SK-N-SH treated with all-trans-retinoic acid at 6 μM for 48 hours (cell line): ENCODE results near the gene KCNMB1.

Source experiments
- ATAC-seq: fragments of 200-7000 bp; cut with Tn5 transposase; 3 replicates; pipeline ENCODE4 v1.9.1; 2020; ENCODE audit warnings: mild to moderate bottlenecking, moderate library complexity
- ARNTL ChIP-seq: fragments of 450-650 bp; formaldehyde crosslinking; IDR thresholded peaks from 2 replicates; pipeline ENCODE4 v1.5.0; 2020; ENCODE audit warnings: low read depth, mild to moderate bottlenecking, moderate library complexity, borderline replicate concordance
- BACH2 ChIP-seq: fragments of 250-450 bp; sonication (Bioruptor Pico); IDR thresholded peaks from 2 replicates; pipeline ENCODE4 v1.9.0; 2021; ENCODE audit warnings: mild to moderate bottlenecking, borderline replicate concordance
- CSDC2 ChIP-seq: fragments of 250-450 bp; sonication (Bioruptor Pico); IDR thresholded peaks from 2 replicates; pipeline ENCODE4 v1.5.0; 2020; ENCODE audit warnings: mild to moderate bottlenecking, moderate library complexity
- GLIS3 ChIP-seq: fragments of 250-450 bp; sonication (Bioruptor Pico); IDR thresholded peaks from 2 replicates; pipeline ENCODE4 v1.5.0; 2020; ENCODE audit warnings: mild to moderate bottlenecking, moderate library complexity
- ISL1 ChIP-seq: fragments of 250-450 bp; sonication (Bioruptor Pico); IDR thresholded peaks from 2 replicates; pipeline ENCODE4 v2.1.2; 2022; ENCODE audit warnings: mild to moderate bottlenecking, moderate library complexity
- OSR1 ChIP-seq: fragments of 250-450 bp; sonication (Bioruptor Pico); IDR thresholded peaks from 2 replicates; pipeline ENCODE4 v1.8.0; 2022; ENCODE audit warnings: moderate library complexity, mild to moderate bottlenecking, inconsistent platforms
- PPARA ChIP-seq: fragments of 250-450 bp; sonication (Bioruptor Pico); IDR thresholded peaks from 2 replicates; pipeline ENCODE4 v1.5.0; 2020; ENCODE audit warnings: mild to moderate bottlenecking, borderline replicate concordance
- RARB ChIP-seq: fragments of 250-450 bp; sonication (Bioruptor Pico); IDR thresholded peaks from 2 replicates; pipeline ENCODE4 v1.8.0; 2021; ENCODE audit warnings: mild to moderate bottlenecking, moderate library complexity
- SNAI2 ChIP-seq: fragments of 250-450 bp; sonication (Bioruptor Pico); IDR thresholded peaks from 2 replicates; pipeline ENCODE4 v1.5.0; 2020; ENCODE audit warnings: mild to moderate bottlenecking, moderate library complexity
- TCF4 ChIP-seq: fragments of 250-450 bp; sonication (Bioruptor Pico); IDR thresholded peaks from 2 replicates; pipeline ENCODE4 v1.8.0; 2021; ENCODE audit warnings: mild to moderate bottlenecking, moderate library complexity, borderline replicate concordance
- ZC3H10 ChIP-seq: fragments of 250-450 bp; sonication (Bioruptor Pico); IDR thresholded peaks from 2 replicates; pipeline ENCODE4 v1.5.1; 2021; ENCODE audit warnings: mild to moderate bottlenecking, moderate library complexity
- ZFP3 ChIP-seq: fragments of 250-450 bp; sonication (Bioruptor Pico); IDR thresholded peaks from 2 replicates; pipeline ENCODE4 v1.5.0; 2020; ENCODE audit warnings: mild to moderate bottlenecking, moderate library complexity
- ZNF565 ChIP-seq: fragments of 450-650 bp; formaldehyde crosslinking; conservative IDR thresholded peaks from 2 replicates; pipeline ENCODE4 v1.5.0; 2020; ENCODE audit warnings: low read depth, mild to moderate bottlenecking, moderate library complexity
- ZNF70 ChIP-seq: fragments of 450-650 bp; formaldehyde crosslinking; IDR thresholded peaks from 2 replicates; pipeline ENCODE4 v1.5.0; 2020; ENCODE audit warnings: mild to moderate bottlenecking, moderate library complexity
- ZNF8 ChIP-seq: fragments of 450-650 bp; formaldehyde crosslinking; IDR thresholded peaks from 2 replicates; pipeline ENCODE4 v1.5.0; 2020; ENCODE audit warnings: mild to moderate bottlenecking, moderate library complexity
- TF ChIP-seq, protein P1 (sequence below): fragments of 250-450 bp; sonication (Bioruptor Pico); IDR thresholded peaks from 2 replicates; pipeline ENCODE4 v1.8.0; 2021; ENCODE audit warnings: low read depth, mild to moderate bottlenecking, moderate library complexity, borderline replicate concordance
- TF ChIP-seq, protein P2 (sequence below): fragments of 250-450 bp; sonication (Bioruptor Pico); IDR thresholded peaks from 2 replicates; pipeline ENCODE4 v1.5.0; 2020; ENCODE audit warnings: mild to moderate bottlenecking, moderate library complexity
- TF ChIP-seq, protein P3 (sequence below): fragments of 250-450 bp; sonication (Bioruptor Pico); IDR thresholded peaks from 2 replicates; pipeline ENCODE4 v1.5.1; 2020; ENCODE audit warnings: low read depth, mild to moderate bottlenecking, moderate library complexity
- TF ChIP-seq, protein P4 (sequence below): fragments of 250-450 bp; sonication (Bioruptor Pico); IDR thresholded peaks from 2 replicates; pipeline ENCODE4 v1.5.1; 2021; ENCODE audit warnings: mild to moderate bottlenecking, moderate library complexity
- TF ChIP-seq, protein P5 (sequence below): fragments of 250-450 bp; sonication (Bioruptor Pico); IDR thresholded peaks from 2 replicates; pipeline ENCODE4 v1.8.0; 2020; ENCODE audit warnings: mild to moderate bottlenecking, moderate library complexity, borderline replicate concordance

Gene KCNMB1

DNA sequence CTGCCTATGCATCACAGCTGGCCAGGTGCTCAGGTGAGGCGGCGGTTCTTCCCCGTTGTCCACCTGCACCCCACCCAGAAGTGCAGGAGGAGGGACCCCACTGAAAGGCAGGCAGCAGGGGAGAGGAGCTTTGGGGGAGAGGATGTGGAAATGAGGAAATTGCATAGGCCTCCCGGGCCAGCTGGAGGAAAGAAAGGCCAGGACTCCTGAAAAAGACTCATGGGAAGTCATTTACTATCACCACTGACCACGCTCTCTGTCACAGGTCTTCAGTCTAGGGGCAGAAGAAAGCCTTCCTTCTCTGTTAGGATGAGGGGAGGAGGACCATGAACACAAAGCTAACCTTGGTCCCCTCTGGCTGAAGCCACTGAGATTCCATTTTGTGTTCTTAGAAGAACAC, 28.1 kb downstream of the KCNMB1 start (continued):
- TF ChIP-seq, protein P1, sequence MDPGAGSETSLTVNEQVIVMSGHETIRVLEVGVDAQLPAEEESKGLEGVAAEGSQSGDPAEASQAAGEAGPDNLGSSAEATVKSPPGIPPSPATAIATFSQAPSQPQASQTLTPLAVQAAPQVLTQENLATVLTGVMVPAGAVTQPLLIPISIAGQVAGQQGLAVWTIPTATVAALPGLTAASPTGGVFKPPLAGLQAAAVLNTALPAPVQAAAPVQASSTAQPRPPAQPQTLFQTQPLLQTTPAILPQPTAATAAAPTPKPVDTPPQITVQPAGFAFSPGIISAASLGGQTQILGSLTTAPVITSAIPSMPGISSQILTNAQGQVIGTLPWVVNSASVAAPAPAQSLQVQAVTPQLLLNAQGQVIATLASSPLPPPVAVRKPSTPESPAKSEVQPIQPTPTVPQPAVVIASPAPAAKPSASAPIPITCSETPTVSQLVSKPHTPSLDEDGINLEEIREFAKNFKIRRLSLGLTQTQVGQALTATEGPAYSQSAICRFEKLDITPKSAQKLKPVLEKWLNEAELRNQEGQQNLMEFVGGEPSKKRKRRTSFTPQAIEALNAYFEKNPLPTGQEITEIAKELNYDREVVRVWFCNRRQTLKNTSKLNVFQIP, result no peak
- TF ChIP-seq TCF4 (CRISPR knock-in tag) (no peak), ISL1 (CRISPR knock-in tag) (no peak)
- TF ChIP-seq, protein P2, sequence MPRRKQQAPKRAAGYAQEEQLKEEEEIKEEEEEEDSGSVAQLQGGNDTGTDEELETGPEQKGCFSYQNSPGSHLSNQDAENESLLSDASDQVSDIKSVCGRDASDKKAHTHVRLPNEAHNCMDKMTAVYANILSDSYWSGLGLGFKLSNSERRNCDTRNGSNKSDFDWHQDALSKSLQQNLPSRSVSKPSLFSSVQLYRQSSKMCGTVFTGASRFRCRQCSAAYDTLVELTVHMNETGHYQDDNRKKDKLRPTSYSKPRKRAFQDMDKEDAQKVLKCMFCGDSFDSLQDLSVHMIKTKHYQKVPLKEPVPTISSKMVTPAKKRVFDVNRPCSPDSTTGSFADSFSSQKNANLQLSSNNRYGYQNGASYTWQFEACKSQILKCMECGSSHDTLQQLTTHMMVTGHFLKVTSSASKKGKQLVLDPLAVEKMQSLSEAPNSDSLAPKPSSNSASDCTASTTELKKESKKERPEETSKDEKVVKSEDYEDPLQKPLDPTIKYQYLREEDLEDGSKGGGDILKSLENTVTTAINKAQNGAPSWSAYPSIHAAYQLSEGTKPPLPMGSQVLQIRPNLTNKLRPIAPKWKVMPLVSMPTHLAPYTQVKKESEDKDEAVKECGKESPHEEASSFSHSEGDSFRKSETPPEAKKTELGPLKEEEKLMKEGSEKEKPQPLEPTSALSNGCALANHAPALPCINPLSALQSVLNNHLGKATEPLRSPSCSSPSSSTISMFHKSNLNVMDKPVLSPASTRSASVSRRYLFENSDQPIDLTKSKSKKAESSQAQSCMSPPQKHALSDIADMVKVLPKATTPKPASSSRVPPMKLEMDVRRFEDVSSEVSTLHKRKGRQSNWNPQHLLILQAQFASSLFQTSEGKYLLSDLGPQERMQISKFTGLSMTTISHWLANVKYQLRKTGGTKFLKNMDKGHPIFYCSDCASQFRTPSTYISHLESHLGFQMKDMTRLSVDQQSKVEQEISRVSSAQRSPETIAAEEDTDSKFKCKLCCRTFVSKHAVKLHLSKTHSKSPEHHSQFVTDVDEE (CRISPR knock-in tag), result no peak
- TF ChIP-seq, all 23 proteins: peak for 0

DNA sequence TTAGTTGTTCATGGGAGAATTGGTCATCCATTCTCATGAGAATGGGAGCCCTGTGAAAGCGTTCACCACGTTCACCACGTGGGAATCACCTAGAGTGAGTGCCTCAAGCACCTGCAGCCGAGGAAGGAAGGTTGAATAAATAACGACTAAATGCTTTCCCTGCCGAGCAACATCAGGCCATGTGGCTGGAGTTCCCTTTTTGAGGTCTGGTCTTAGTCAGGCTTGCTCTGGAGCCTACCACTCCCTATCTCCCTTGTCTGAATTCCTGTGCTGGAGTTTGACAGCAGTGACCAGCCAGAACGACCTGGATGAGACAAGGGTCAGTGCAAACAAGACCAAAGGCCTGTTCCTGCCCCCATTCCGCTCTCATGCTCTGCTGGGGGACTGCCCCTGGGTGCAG, 28.5 kb downstream of the KCNMB1 start:
- no peak for ATAC-seq
- TF ChIP-seq, protein P3, sequence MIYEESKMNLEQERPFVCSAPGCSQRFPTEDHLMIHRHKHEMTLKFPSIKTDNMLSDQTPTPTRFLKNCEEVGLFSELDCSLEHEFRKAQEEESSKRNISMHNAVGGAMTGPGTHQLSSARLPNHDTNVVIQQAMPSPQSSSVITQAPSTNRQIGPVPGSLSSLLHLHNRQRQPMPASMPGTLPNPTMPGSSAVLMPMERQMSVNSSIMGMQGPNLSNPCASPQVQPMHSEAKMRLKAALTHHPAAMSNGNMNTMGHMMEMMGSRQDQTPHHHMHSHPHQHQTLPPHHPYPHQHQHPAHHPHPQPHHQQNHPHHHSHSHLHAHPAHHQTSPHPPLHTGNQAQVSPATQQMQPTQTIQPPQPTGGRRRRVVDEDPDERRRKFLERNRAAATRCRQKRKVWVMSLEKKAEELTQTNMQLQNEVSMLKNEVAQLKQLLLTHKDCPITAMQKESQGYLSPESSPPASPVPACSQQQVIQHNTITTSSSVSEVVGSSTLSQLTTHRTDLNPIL (CRISPR knock-in tag), result no peak
- TF ChIP-seq, protein P4, sequence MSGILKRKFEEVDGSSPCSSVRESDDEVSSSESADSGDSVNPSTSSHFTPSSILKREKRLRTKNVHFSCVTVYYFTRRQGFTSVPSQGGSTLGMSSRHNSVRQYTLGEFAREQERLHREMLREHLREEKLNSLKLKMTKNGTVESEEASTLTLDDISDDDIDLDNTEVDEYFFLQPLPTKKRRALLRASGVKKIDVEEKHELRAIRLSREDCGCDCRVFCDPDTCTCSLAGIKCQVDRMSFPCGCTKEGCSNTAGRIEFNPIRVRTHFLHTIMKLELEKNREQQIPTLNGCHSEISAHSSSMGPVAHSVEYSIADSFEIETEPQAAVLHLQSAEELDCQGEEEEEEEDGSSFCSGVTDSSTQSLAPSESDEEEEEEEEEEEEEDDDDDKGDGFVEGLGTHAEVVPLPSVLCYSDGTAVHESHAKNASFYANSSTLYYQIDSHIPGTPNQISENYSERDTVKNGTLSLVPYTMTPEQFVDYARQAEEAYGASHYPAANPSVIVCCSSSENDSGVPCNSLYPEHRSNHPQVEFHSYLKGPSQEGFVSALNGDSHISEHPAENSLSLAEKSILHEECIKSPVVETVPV, result no peak
- no peak for TF ChIP-seq ZNF8 (CRISPR knock-in tag)
- no peak for TF ChIP-seq ZNF70 (CRISPR knock-in tag)
- TF ChIP-seq OSR1 (CRISPR knock-in tag), result no peak
- TF ChIP-seq CSDC2 (CRISPR knock-in tag), result no peak
- no peak for TF ChIP-seq ARNTL (CRISPR knock-in tag)
- TF ChIP-seq ZC3H10 (CRISPR knock-in tag), result no peak
- TF ChIP-seq, protein P5, sequence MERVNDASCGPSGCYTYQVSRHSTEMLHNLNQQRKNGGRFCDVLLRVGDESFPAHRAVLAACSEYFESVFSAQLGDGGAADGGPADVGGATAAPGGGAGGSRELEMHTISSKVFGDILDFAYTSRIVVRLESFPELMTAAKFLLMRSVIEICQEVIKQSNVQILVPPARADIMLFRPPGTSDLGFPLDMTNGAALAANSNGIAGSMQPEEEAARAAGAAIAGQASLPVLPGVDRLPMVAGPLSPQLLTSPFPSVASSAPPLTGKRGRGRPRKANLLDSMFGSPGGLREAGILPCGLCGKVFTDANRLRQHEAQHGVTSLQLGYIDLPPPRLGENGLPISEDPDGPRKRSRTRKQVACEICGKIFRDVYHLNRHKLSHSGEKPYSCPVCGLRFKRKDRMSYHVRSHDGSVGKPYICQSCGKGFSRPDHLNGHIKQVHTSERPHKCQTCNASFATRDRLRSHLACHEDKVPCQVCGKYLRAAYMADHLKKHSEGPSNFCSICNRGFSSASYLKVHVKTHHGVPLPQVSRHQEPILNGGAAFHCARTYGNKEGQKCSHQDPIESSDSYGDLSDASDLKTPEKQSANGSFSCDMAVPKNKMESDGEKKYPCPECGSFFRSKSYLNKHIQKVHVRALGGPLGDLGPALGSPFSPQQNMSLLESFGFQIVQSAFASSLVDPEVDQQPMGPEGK (CRISPR knock-in tag), result no peak
- TF ChIP-seq, protein P1, result no peak
- TF ChIP-seq RARB (CRISPR knock-in tag), result no peak
- TF ChIP-seq ZNF565 (CRISPR knock-in tag), result no peak
- TF ChIP-seq ISL1 (CRISPR knock-in tag), result no peak
- no peak for TF ChIP-seq GLIS3 (CRISPR knock-in tag)
- no peak for TF ChIP-seq TCF4 (CRISPR knock-in tag)
- TF ChIP-seq BACH2 (CRISPR knock-in tag), result no peak
- TF ChIP-seq ZFP3, result no peak
- no peak for TF ChIP-seq SNAI2 (CRISPR knock-in tag)
- TF ChIP-seq, protein P2 (CRISPR knock-in tag), result no peak
- TF ChIP-seq PPARA (CRISPR knock-in tag), result no peak
